ENCODE results near the gene CACNA1G. TPM values are rescaled to one million over a fixed set of nuclear protein-coding genes. Genes with fewer than 3 reads are reported as not detected.

The CACNA1G gene
- polyA plus RNA-seq, 1 donor (not counting 4 experiments of a cell fraction or from before 2014, with no cell fraction given), result 0.07 TPM

GRCh38 chr17:50536683-50537646, 23.6 kb upstream of the CACNA1G start:
- Histone ChIP-seq H3K9ac (ENCODE audit: control insufficient read depth, extremely low read depth, insufficient read depth, low read length) (peak overlapping the region; percentile 13), H3K79me2 (ENCODE audit: control insufficient read depth, insufficient read depth, low read length) (peaks cover 74% of the 10 kb centered on the region), H3K4me3 (ENCODE audit: control insufficient read depth in 2 of 3, extremely low read depth in 1 of 3, insufficient read depth in 2 of 3, low read depth in 1 of 3, low read length in 3 of 3) (peak overlapping the region; percentile 0 to 82 (median 26)), H3K4me2 (ENCODE audit: control insufficient read depth, extremely low read depth, insufficient read depth, low read depth, low read length) (peak overlapping the region; percentile 93), H3K27me3 (ENCODE audit: control insufficient read depth, extremely low read depth, insufficient read depth, low read length) (no peaks in the 10 kb centered on the region), H3K36me3 (ENCODE audit: control insufficient read depth in 2 of 2, extremely low read depth in 1 of 2, insufficient read depth in 2 of 2, low read length in 2 of 2) (peaks cover 26 to 51% of the 10 kb centered on the region in 2 experiments), H4K20me1 (ENCODE audit: control insufficient read depth, extremely low read depth, insufficient read depth, low read length) (peaks cover 7% of the 10 kb centered on the region), H2AFZ (ENCODE audit: control insufficient read depth, low read length) (no peak overlapping the region), H3K9me1 (ENCODE audit: control insufficient read depth, extremely low read depth, insufficient read depth, low read length) (peaks cover 3% of the 10 kb centered on the region), H3K9me3 (ENCODE audit: control insufficient read depth, low read depth, low read length) (no peaks in the 10 kb centered on the region), H3K4me1 (ENCODE audit: control insufficient read depth, extremely low read depth, insufficient read depth, low read length) (peaks cover 74% of the 10 kb centered on the region), H3K27ac (ENCODE audit: control insufficient read depth, insufficient read depth, low read length) (no peak overlapping the region)
- dilution Hi-C loops (cut with MboI; ENCODE audit: extremely low pct_ligation_motif_present, low sequenced_read_pairs), result no loop called here
- peak; percentile 39 for FAIRE-seq
- no peak for DNase-seq (ENCODE audit: low read depth, low spot score)
- no peak for TF ChIP-seq EZH2 (IDR thresholded peaks at IDR 0.05; ENCODE audit: low read length)

GRCh38 chr17:50537721-50538548, 22.6 kb upstream of the CACNA1G start:
- TF ChIP-seq EZH2 (IDR thresholded peaks at IDR 0.05; ENCODE audit: low read length) (no peak), CTCF (optimal IDR thresholded peaks at IDR 0.05 in 1 of 3, IDR thresholded peaks at IDR 0.05 in 1 of 3, conservative IDR thresholded peaks at IDR 0.05 in 1 of 3; ENCODE audit: extremely low read depth in 1 of 3, insufficient read depth in 2 of 3, low read length in 3 of 3) (no peak)
- Histone ChIP-seq H3K9ac (ENCODE audit: control insufficient read depth, extremely low read depth, insufficient read depth, low read length) (no peak overlapping the region), H3K9me1 (ENCODE audit: control insufficient read depth, extremely low read depth, insufficient read depth, low read length) (peaks cover 3% of the 10 kb centered on the region), H3K4me2 (ENCODE audit: control insufficient read depth, extremely low read depth, insufficient read depth, low read depth, low read length) (peak overlapping the region; percentile 93), H3K79me2 (ENCODE audit: control insufficient read depth, insufficient read depth, low read length) (peaks cover 67% of the 10 kb centered on the region), H3K27me3 (ENCODE audit: control insufficient read depth, extremely low read depth, insufficient read depth, low read length) (no peaks in the 10 kb centered on the region), H3K9me3 (ENCODE audit: control insufficient read depth, low read depth, low read length) (no peaks in the 10 kb centered on the region), H3K4me3 (ENCODE audit: control insufficient read depth in 2 of 3, extremely low read depth in 1 of 3, insufficient read depth in 2 of 3, low read depth in 1 of 3, low read length in 3 of 3) (peak overlapping the region in 2 of 3 experiments; percentile 26 to 82), H4K20me1 (ENCODE audit: control insufficient read depth, extremely low read depth, insufficient read depth, low read length) (peaks cover 7% of the 10 kb centered on the region), H3K4me1 (ENCODE audit: control insufficient read depth, extremely low read depth, insufficient read depth, low read length) (peaks cover 78% of the 10 kb centered on the region), H3K27ac (ENCODE audit: control insufficient read depth, insufficient read depth, low read length) (no peak overlapping the region), H2AFZ (ENCODE audit: control insufficient read depth, low read length) (no peak overlapping the region), H3K36me3 (ENCODE audit: control insufficient read depth in 2 of 2, extremely low read depth in 1 of 2, insufficient read depth in 2 of 2, low read length in 2 of 2) (peaks cover 26 to 58% of the 10 kb centered on the region in 2 experiments)
- dilution Hi-C loops (cut with MboI; ENCODE audit: extremely low pct_ligation_motif_present, low sequenced_read_pairs), result no loop called here
- DNase-seq (ENCODE audit: low read depth, low spot score) (no peak), FAIRE-seq (no peak)
